DMS53 treated with DMSO at 0.1 percent for 48 hours (cell line): ENCODE data around the gene RITA1.

Experiments used
- DNase-seq: peaks from one replicate; lab custom pipeline; 2025; ENCODE audit not compliant: unreplicated experiment; lab: John Stamatoyannopoulos, UW

The RITA1 gene

DNA sequence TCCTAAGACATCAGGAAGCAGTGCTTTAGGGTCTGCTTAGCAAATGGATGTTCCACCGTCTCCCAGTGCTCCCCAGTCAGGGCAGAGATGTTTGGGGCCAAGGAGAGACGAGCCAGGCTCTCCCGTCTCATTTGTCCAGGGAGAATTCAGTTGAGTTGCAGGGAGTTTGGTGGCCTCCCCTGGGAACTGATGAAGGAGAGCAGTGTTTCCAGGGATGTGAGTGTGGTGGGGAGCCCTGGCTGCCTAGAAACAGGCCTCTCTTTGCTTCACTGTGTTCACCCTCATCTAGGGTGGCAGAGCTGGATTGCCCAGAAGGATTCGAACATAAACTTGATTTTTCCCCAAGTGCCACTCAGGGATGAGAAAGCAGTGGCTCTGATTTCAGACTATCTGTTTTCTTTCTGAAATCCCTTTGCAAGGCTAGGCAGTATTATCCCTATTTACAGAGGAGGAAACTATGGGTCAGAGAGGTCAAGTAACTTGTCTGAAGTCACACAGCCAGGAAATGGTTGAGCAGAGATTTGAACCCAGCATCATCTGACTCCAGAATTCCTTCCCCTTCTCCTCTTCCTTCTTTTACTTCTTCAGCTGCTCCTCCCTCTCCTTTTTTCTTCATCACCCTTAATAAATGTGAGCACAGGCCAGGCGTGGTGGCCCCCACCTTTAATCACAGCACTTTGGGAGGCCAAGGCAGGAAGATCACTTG, 42.3 kb downstream of the RITA1 start:
- no peak for DNase-seq

DNA sequence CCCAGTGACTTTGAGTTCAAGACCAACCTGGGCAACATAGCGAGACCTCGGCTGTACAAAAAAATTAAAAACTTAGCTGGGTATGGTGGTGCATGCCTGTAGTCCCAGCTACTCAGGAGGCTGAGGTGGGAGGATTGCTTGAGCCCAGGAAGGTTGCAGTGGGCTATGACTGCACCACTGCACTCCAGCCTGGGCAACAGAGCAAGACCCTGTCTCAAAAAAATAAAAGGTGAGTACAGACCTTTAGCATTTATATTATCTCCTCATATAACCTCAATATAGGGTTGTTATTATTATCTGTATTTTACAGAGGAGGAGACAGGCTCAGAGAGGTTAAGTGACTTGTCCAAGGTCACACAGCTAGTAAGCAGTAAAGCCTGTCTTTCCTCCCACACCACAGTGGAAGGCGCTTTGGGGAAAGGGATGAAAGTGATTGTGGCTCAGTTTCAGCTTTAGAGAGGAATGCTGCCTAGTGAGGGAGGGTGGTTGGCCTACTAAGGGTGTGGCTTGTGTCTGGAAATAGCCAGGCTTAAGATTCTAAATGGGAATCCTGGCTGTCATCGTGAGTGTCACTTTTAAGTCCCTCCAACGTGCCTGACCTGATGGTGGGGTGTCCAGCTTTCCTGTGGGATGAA, 43.0 kb downstream of the RITA1 start:
- DNase-seq = no peak

DNA sequence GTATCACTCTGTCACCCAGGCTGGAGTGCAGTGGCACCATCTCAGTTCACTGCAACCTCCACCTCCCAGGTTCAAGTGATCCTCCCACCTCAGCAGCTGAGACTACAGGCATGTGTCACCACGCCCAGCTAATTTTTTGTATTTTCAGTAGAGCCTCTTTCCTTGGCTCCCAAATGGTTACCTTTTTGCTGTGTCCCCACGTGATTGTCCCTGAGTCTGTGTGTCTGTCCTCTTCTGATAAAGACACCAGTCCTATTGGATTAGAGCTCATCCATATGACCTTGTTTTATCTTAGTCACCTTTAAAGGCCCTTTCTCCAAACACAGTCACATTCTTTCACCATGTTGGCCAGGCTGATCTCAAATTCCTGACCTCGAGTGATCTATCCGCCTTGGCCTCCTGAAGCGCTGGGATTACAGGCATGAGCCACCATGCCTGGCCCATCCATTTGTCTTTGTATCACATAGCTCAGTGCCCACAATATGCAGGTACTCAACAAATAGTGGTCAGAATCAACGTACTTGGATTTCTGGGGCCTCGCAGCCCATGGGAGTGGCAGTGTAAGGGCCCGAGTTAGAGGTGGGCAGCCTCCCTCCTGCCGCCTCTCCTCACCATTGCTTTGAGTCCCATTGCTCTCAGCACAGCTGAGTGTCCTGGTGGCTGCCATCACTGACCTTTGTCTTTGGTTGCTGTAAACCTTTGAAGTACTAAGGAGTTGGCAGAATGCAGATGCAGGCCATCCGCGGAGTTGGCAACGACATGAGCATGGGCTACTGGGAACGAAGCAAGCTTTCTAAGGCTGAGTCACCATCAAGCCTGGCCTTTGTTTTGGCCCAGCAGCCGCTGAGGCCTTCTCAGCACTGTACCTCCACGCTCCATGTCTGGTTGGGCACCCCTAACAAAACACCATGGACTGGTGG, 45.1 kb downstream of the RITA1 start:
- no peak for DNase-seq

DNA sequence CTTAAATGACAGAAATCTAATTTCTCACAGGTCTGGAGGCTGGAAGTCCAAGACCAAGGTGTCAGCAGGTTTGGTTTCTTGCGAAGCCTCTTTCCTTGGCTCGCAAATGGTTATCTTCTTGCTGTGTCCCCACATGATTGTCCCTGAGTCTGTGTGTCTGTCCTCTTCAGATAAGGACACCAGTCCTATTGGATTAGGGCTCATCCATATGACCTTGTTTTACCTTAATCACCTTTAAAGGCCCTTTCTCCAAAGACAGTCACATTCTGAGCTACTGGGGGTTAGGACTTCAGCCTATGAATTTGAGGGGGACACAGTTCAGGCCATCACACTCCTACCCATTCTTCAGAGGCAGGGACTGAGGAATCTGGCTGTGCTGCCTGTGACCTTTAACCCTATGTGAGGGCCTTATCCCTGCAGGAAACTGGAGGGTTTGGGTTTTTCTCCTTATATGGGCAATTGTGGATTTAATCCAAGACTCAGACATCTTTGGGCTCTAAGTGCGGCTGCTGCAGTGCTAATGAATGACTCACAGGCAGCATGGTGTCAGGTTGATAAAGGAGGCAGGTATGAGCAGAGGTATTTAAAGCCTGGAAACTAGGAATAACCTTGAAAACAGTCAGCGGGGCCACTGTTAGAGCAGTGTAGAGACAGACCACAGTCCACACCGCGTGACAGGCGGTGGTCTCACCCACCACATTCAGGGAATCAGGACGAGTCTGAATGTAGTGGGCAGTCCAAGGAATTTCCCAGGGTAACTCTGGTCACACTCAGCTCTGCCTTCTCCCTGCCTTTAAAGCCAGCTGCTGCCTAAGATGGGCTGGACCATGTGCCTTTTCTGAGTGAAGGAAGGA, 45.9 kb downstream of the RITA1 start:
- peak; percentile 85 for DNase-seq

DNA sequence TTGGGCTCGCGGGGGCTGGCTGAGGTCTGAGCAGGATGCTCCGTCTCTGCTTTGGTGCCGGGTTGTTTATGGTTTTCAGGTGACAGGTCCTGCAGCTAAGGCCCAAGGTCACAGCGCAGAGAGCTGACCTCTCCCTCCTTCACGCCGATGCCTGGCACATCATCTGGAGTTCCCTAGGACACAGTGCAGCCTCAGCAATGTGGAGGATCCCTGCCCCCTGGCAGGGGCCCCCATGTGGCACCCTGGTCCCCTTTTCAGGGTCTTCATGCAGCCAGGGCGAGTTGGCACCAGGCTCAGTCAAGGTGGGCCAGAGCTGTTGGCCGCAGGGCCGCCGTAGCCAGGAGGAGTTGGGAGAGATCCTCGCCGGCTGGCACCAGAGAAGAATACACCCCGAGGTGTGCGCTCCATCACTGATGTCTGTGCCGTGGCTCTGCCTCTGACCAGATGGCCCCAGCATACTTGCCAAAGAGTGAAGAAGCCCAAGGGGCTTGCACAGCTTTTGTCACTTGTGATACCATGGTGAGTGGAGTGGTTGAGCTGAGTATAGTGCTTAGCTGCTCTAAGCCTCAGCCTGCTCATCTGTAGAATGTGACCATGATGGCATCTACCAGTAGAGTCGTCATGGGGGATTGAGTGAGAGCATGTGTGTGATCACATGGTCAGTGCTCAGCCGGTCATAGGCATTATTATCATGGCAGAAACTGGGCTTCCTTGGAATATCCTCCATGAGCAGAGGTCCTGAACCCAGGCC, 46.7 kb downstream of the RITA1 start:
- DNase-seq = no peak

DNA sequence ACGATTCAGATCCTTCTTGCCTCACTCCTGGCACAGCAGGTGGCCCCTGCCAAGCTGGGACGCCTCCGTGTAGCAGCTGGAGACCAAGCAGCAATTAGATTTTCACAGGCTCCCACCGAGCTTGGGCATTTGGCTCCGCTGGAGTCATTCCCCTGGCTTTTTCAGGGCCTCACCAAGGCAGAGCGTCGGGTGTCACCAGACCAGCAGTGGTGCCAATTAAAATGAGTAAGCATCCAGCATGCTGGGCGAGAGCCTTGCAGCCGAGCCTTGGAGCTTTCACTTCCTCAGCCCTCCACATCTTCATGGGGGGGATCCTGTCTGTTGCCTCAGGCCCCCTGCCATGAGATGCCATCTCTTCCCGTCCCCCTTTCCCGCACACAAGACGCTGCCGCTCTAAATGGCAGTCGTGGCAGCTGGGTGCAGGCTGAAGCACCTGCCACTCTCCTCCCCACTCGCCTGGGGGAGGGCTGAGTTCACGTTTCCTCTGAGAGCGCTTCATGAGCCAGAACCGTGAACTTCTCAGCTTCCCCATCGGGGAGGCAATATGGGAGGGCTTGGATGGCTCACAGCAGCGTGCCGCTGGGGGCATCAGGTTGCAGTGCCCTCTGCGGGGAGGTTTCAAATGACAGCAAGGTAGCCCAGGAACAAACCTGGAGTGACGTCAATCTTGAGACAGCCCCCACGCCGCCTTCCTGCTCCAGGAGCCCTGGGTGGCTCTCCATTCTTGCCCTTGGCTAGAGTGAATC, 47.5 kb downstream of the RITA1 start:
- DNase-seq = peak; percentile 95

DNA sequence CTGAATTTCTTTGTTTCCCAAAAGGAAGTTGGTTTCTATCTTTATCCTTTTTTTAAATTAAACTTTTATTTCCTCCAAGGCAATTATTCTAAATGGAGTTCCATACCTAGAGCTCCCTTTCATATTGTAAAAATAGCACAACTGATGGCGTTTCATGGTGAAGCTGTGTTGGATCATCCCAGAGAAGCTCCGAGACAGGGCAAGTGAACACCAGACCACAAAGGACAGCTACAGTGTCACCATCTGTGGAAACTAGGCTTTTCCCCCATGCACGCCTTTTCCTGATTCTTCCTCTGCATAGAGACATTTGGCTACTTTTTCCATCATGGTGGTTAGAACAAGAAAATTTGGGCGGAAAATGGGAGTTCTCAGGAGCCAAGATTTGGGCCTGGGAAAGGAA, 48.4 kb downstream of the RITA1 start:
- no peak for DNase-seq

DNA sequence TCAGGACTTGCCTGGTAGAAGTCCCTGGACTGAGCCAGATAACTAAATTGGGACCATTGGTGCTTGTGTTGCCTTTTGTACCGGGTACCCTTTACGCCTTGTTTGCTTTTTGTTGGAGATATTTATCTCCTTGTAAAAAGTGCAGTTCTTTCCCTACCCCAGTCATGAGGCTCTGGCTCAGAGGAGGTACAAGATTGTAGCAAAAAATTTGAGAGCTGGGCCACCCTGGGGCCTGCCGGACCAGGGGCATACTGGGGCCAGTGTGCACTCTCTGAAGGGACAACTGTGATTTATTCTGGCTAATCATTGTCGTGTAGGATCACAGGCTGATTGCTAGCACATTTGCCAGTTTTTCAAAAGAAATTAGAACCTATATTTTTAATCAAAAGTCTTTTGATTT, 49.0 kb downstream of the RITA1 start:
- DNase-seq = no peak

DNA sequence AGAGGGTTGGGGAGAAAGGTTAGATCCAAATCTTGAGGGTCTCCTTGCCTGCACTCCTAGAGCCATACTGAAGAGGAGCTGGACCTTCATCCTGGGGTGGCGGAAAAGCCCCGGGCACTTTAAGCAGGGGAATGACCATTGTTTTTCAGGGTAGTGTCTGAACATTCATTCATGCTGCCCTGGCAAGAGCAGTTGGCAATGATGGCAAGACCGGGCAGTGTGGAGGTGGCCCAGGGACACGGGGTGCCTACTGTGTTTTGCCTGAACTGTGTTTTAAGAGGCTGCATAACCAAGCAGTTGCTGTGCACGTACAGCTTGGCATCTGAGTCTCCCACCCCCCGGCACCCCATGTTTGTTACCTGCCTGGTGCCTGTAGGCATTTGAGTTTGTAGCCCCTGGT, 50.5 kb downstream of the RITA1 start:
- DNase-seq = no peak

DNA sequence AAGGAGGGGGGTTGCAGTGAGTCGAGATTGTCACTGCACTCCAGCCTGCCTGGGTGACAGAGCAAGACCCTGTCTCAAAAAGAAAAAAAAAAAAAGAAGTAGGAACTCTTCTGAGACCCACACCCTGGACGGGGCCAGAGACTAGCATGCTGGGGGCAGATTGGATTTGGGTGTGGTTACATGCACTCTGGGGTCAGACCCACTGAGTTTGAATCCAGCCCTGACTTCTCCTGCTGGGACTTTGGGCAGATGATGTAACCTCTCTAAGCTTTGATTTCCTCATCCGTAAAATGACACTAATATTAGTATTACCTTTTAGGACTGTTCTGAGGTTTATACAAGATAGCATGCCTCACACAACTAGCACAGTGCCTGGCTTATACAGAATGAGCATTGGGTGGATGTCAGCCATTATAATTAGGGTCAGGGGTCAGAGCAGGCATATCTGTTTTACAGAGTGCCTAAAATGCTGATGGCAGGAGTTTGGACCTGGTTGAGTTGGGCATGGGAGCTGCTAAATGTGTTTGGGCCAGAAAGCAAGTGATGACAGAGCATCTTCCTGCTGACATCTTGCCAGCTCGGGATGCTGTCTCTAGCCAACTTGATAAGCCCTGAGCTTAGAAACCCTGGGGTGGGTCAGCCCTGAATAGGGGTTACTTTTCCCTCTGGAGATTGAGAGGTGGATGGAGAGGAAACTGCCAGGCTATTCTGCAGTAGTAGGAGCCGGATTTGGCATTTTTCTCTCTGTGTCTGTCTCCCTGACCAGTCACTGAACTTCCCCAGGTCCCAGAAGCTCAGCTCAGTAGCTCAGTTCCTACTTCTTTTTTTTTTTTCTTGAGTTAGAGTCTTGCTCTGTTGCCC, 51.2 kb downstream of the RITA1 start:
- no peak for DNase-seq

DNA sequence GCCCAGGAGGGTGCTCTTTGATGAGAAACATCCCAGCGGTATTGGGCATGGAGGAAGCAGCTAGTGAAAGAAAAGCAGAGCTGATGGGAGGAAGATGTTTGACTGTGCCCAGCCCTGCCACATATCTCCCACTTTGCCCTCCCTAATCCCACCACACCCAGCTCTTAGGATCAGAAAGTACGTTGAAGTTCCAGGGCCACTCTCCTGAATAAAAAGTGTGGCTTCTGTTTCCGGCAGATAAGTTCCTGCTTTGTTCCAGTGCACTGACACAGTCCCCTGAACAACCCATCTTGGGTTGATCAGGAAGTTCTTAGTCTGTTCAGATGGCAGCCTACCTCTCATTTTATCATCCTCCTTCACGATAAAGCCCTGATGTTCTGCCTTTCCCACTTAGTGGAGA, 52.2 kb downstream of the RITA1 start:
- DNase-seq = no peak

DNA sequence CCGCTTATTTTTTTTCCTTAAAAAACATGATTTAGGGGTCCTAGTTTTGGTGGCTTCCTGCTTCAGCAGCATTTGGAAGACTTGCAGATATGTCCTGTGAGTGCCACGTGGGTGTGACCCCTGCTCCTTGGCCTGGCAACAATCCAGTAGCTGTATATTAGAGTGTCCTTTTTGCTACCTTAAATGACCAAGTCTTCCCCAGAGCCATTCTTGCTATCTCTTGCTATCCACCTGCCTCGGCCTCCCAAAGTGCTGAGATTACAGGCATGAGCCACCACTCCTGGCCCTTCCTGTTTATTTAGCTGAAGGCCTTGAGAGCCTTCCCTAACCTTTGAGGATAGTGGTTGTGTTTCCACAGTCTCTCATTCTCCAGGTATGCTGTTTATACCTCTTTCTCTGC, 52.8 kb downstream of the RITA1 start:
- DNase-seq = no peak

DNA sequence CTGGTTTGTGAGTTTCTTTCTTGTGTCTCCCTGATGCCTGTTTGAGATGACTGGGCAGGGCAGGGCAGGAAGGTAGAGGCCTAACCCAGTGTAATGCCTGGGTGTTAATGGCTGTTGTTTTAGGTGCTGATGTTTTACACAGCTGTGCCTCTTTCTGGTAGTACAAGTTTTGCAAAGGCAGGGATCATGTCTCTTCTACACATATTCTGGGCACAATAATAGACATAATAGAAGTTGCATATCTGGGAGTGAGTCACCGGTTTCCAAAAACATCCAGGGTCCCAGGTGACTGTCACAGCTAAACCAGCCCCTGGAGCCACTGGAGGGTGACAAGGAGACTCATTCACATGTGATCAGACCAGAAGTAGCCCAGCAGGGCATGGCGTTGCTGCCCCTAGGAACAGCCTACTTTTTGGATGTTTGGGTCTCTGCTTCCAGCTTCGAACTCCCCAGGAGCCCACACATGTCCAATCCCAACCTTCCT, 53.8 kb downstream of the RITA1 start:
- no peak for DNase-seq

DNA sequence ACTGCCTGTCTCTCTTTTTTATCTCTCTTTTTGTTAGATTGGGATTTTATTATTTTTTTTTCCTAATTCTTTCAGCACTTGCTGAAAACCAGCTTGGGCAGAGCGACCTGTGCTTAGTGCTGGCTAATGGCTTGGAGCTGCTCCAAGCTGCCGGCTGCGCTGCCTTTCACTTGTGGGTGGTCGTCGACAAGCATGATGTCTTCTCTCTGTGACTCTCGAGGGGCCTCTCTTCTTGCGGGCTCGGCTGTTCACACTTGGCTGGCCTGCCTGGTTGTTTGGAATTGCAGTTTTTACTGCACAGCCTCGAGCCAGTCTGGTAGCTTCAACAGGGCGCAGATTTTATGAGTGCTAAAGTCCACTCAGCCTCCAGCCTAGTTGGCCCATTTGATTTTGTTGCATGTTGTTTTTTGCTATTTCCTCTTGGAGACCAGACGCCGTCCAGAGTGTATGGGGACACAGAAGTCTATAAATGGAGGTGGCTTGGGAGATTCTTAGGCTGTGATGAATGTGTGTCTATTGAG, 54.4 kb downstream of the RITA1 start:
- DNase-seq = no peak

DNA sequence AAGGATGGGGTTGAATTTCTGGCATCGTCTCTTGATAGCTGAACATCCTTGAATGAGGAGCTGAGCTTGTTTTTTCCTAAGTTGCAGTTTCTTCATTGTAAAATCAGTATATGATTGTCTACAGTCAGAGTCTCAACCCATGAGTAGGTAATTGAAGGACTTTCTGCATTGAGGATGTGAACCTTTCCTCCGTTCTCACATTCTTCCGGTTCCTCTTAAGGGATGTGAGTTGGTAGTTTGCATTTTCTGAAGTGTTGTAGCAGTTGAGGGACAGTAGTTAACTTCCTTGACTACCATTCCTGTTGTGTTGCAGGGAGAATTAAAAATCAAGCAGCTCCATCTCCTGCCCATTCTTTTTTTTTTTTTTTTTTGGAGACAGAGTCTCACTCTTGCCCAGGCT, 54.9 kb downstream of the RITA1 start:
- no peak for DNase-seq

DNA sequence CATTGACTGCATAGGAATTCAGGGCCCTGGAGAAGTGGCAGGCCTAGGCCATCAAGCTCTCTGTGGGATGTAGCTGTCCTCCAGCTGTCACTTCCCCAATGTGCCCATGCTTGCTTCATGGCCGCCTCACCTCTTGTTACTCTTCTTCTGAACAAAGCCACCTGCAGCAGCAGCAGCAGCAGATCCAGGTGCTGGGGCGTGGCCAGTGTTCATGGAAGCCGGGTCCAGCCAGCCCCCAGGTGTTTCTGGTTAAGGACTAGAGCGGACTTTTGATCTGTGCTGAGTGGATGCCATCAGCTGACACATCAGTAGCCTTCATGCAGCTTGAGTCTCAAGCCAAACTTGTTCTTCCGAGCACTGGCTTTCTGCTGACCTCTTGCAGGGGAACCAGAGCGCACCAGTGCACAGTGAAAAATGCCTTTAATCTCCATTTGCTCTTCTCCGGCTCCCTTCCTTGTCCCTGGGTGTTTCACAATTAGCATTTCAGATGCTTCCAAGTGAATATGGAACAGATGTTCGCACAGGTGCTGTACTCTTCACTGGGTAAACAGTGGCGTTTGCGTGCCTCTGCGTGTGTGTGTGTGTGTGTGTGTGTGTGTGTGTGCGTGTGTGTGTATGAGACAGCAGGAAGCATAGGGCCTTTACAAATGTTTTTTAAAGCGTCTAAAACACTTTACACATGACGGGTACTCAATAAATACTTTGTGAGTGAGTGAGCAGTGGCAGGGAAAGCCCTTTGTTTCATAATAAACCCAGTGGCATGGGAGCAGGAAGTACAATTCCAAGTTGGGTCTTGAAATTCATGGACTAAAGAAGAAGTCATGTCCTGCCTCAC, 55.9 kb downstream of the RITA1 start:
- DNase-seq = peak; percentile 99
